C4-2B (cell line): ENCODE measurements around the gene SYTL5.

ENCODE experiments used
- CTCF ChIP-seq: fragments of 450-650 bp; conservative IDR thresholded peaks from 2 replicates; pipeline ENCODE4 v1.5.1; 2017; ENCODE audit warnings: mild to moderate bottlenecking
- ZFX ChIP-seq: fragments of 450-650 bp; IDR thresholded peaks from 2 replicates; pipeline ENCODE4 v1.6.1; 2017

- no peak for TF ChIP-seq CTCF
- no peak for TF ChIP-seq ZFX
Observed at GRCh38 chrX:38066934-38067333, 60.6 kb downstream of the SYTL5 start.
